GM23248 (cell line): ENCODE measurements around the gene SLC2A9.

ENCODE experiments used
- EZH2 ChIP-seq: fragments of 200-600 bp; sonication (generic); IDR thresholded peaks from 2 replicates; pipeline ENCODE4 v1.6.1; 2018; ENCODE audit warnings: antibody characterized with exemption, mild to moderate bottlenecking; ENCODE audit not compliant: insufficient read depth, poor library complexity, severe bottlenecking
- EZH2phosphoT487 ChIP-seq: fragments of 200-600 bp; sonication (generic); IDR thresholded peaks from 2 replicates; pipeline ENCODE4 v1.6.1; 2018; ENCODE audit warnings: antibody characterized with exemption, moderate library complexity, mild to moderate bottlenecking, low read depth; ENCODE audit not compliant: insufficient read depth

- TF ChIP-seq EZH2 (no peak), EZH2phosphoT487 (no peak)
Measured at GRCh38 chr4:9826551-9826950, 194.7 kb downstream of the SLC2A9 start.
